ENCODE data around the gene AGRP. TPM values are rescaled to one million over a fixed set of nuclear protein-coding genes. Genes with fewer than 3 reads are reported as not detected.

AGRP gene
- total RNA-seq, 2 experiments from 2014 or later = not detected

GRCh38 chr16:67451061-67451703 lies 32.2 kb downstream of the AGRP start:
- Mint-ChIP-seq H3K4me3 (no peak overlapping the region), H3K9me3 (no peaks in the 10 kb centered on the region), H3K4me1 (ENCODE audit: low read depth) (peaks cover 3% of the 10 kb centered on the region), H3K27me3 (no peaks in the 10 kb centered on the region), H3K36me3 (ENCODE audit: low read depth) (peaks cover 75% of the 10 kb centered on the region), H3K27ac (no peak overlapping the region)
- H3K4me1 ChIP-seq (ENCODE audit: insufficient read depth, low read length) = no peaks in the 10 kb centered on the region
- POLR2A ChIA-PET = no interaction called here
- no peak overlapping the region for H3K4me3 ChIP-seq (ENCODE audit: low read length)
- no peak for TF ChIP-seq CTCF (IDR thresholded peaks at IDR 0.05)
- peaks cover 0 to 4% of the 10 kb centered on the region in 2 experiments for H3K9me3 ChIP-seq (ENCODE audit: control insufficient read depth in 1 of 2, insufficient read depth in 1 of 2, low read length in 2 of 2)
- H3K27me3 ChIP-seq (ENCODE audit: control insufficient read depth in 1 of 2, insufficient read depth in 2 of 2, low read length in 2 of 2) = no peaks in the 10 kb centered on the region
- H3K27ac ChIP-seq (ENCODE audit: low read depth in 1 of 2, low read length in 2 of 2) = no peak overlapping the region
- no peak for DNase-seq
- peaks cover 58% of the 10 kb centered on the region for H3K36me3 ChIP-seq (ENCODE audit: insufficient read depth, low read length)
- ATAC-seq (ENCODE audit: poor library complexity) = no peak
- intact Hi-C loops (cut with DNase I, micrococcal nuclease) = loop anchor here in 1 of 2 experiments (10.0 kb wide), 1 partner anchor 306 kb away; no protein-coding TSS in a partner anchor
- CTCF ChIA-PET = no interaction called here

GRCh38 chr16:67449739-67450138 lies 33.6 kb downstream of the AGRP start:
- POLR2A ChIA-PET = interaction anchor here (0.5 kb wide), 1 partner anchor 502 kb away, joined by 3 read pairs; no protein-coding TSS in a partner anchor
- no peaks in the 10 kb centered on the region for H3K27me3 Mint-ChIP-seq
- Histone ChIP-seq H3K36me3 (ENCODE audit: insufficient read depth, low read length) (peaks cover 65% of the 10 kb centered on the region), H3K27ac (ENCODE audit: low read depth in 1 of 2, low read length in 2 of 2) (no peak overlapping the region), H3K27me3 (ENCODE audit: control insufficient read depth in 1 of 2, insufficient read depth in 2 of 2, low read length in 2 of 2) (no peaks in the 10 kb centered on the region), H3K4me3 (ENCODE audit: low read length) (no peak overlapping the region), H3K9me3 (ENCODE audit: control insufficient read depth in 1 of 2, insufficient read depth in 1 of 2, low read length in 2 of 2) (peaks cover 0 to 4% of the 10 kb centered on the region in 2 experiments), H3K4me1 (ENCODE audit: insufficient read depth, low read length) (no peaks in the 10 kb centered on the region)
- no peak for TF ChIP-seq CTCF (IDR thresholded peaks at IDR 0.05)
- peaks cover 74% of the 10 kb centered on the region for H3K36me3 Mint-ChIP-seq (ENCODE audit: low read depth)
- H3K9me3 Mint-ChIP-seq = no peaks in the 10 kb centered on the region
- H3K27ac Mint-ChIP-seq = no peak overlapping the region
- H3K4me1 Mint-ChIP-seq (ENCODE audit: low read depth) = no peaks in the 10 kb centered on the region
- DNase-seq = no peak
- H3K4me3 Mint-ChIP-seq = no peak overlapping the region
- intact Hi-C loops (cut with DNase I, micrococcal nuclease) = loop anchor here in 1 of 2 experiments (10.0 kb wide), 1 partner anchor 305 kb away; no protein-coding TSS in a partner anchor
- ATAC-seq (ENCODE audit: poor library complexity) = no peak
- CTCF ChIA-PET = no interaction called here

GRCh38 chr16:67449336-67449735 lies 34.0 kb downstream of the AGRP start:
- intact Hi-C loops (cut with DNase I, micrococcal nuclease) = no loop called here
- Mint-ChIP-seq H3K4me3 (no peak overlapping the region), H3K9me3 (no peaks in the 10 kb centered on the region), H3K27ac (no peak overlapping the region), H3K4me1 (ENCODE audit: low read depth) (no peaks in the 10 kb centered on the region), H3K36me3 (ENCODE audit: low read depth) (peaks cover 74% of the 10 kb centered on the region), H3K27me3 (no peaks in the 10 kb centered on the region)
- ChIA-PET CTCF (no interaction called here), POLR2A (interaction anchor here (0.5 kb wide), 1 partner anchor 502 kb away, joined by 3 read pairs; no protein-coding TSS in a partner anchor)
- Histone ChIP-seq H3K27me3 (ENCODE audit: control insufficient read depth in 1 of 2, insufficient read depth in 2 of 2, low read length in 2 of 2) (no peaks in the 10 kb centered on the region), H3K36me3 (ENCODE audit: insufficient read depth, low read length) (peaks cover 68% of the 10 kb centered on the region), H3K4me3 (ENCODE audit: low read length) (no peak overlapping the region), H3K9me3 (ENCODE audit: control insufficient read depth in 1 of 2, insufficient read depth in 1 of 2, low read length in 2 of 2) (peaks cover 0 to 4% of the 10 kb centered on the region in 2 experiments), H3K27ac (ENCODE audit: low read depth in 1 of 2, low read length in 2 of 2) (no peak overlapping the region), H3K4me1 (ENCODE audit: insufficient read depth, low read length) (no peaks in the 10 kb centered on the region)
- no peak for TF ChIP-seq CTCF (IDR thresholded peaks at IDR 0.05)
- no peak for ATAC-seq (ENCODE audit: poor library complexity)
- DNase-seq = no peak

All from CD4-positive, alpha-beta T cell (primary cell).